Measurements from ENCODE around the gene FAH.

GRCh38 chr15:80216911-80217310 is 64.1 kb downstream of the FAH start:
- TF ChIP-seq CTCF (conservative IDR thresholded peaks at IDR 0.05; ENCODE audit: low read length) (no peak), EZH2phosphoT487 (IDR thresholded peaks at IDR 0.05; ENCODE audit: borderline replicate concordance) (no peak)
